Kidney epithelial cell (primary cell): ENCODE data around the gene MED13L. TPM values are rescaled to one million over a fixed set of nuclear protein-coding genes. Genes with fewer than 3 reads are reported as not detected.

Source experiments
- DNase-seq: peaks from one replicate; pipeline ENCODE4 v3.0.0-alpha.2; 2010; ENCODE audit warnings: low read depth
- H3K27me3 ChIP-seq: 2 replicates; pipeline ENCODE4 v1.6.0; 2011; ENCODE audit warnings: low read length; ENCODE audit not compliant: control insufficient read depth, insufficient read depth
- H3K36me3 ChIP-seq: 2 replicates; pipeline ENCODE4 v1.5.1; 2011; ENCODE audit warnings: low read length; ENCODE audit not compliant: control insufficient read depth, insufficient read depth
- H3K4me3 ChIP-seq: 2 replicates; pipeline ENCODE4 v1.5.1; 2011; ENCODE audit warnings: low read depth, mild to moderate bottlenecking, control low read depth, low read length
- CTCF ChIP-seq: IDR thresholded peaks from 2 replicates; pipeline ENCODE4 v1.5.1; 2011; ENCODE audit warnings: mild to moderate bottlenecking, moderate library complexity, low read length, control low read depth, inconsistent platforms; ENCODE audit not compliant: insufficient read depth, poor library complexity, severe bottlenecking
- total RNA-seq: library from RNA; depleted of rRNA; stranded (reverse); fragments of >200 nt; gene quantifications from 2 replicates; pipeline ENCODE4 v1.2.3, GENCODE V29; 2015

The MED13L gene
- total RNA-seq, 1 donor from 2014 or later = 45.9 TPM

- DNase-seq = no peak
- Histone ChIP-seq H3K27me3 (no peaks in the 10 kb centered on the region), H3K36me3 (no peaks in the 10 kb centered on the region), H3K4me3 (no peak overlapping the region)
- TF ChIP-seq CTCF = no peak
Observed at GRCh38 chr12:116145451-116145850, 132.0 kb downstream of the MED13L start.

- H3K27me3 ChIP-seq = no peaks in the 10 kb centered on the region
- no peak for TF ChIP-seq CTCF
- DNase-seq = no peak
- no peak overlapping the region for H3K4me3 ChIP-seq
- no peaks in the 10 kb centered on the region for H3K36me3 ChIP-seq
Observed at GRCh38 chr12:116144384-116144783, 133.1 kb downstream of the MED13L start.

- no peaks in the 10 kb centered on the region for H3K27me3 ChIP-seq
- TF ChIP-seq CTCF = no peak
- no peaks in the 10 kb centered on the region for H3K36me3 ChIP-seq
- peak; percentile 61 for DNase-seq
- H3K4me3 ChIP-seq = no peak overlapping the region
Observed at GRCh38 chr12:116143909-116144308, 133.6 kb downstream of the MED13L start.

- DNase-seq = peak; percentile 49
- H3K36me3 ChIP-seq = no peaks in the 10 kb centered on the region
- H3K4me3 ChIP-seq = no peak overlapping the region
- no peak for TF ChIP-seq CTCF
- H3K27me3 ChIP-seq = no peaks in the 10 kb centered on the region
Observed at GRCh38 chr12:116142936-116143898, 134.3 kb downstream of the MED13L start.

GRCh38 chr12:116141833-116142162 is 135.7 kb downstream of the MED13L start:
- Histone ChIP-seq H3K36me3 (no peaks in the 10 kb centered on the region), H3K27me3 (no peaks in the 10 kb centered on the region), H3K4me3 (no peak overlapping the region)
- no peak for TF ChIP-seq CTCF
- no peak for DNase-seq
